ENCODE data around the gene SLC37A4.

DNA sequence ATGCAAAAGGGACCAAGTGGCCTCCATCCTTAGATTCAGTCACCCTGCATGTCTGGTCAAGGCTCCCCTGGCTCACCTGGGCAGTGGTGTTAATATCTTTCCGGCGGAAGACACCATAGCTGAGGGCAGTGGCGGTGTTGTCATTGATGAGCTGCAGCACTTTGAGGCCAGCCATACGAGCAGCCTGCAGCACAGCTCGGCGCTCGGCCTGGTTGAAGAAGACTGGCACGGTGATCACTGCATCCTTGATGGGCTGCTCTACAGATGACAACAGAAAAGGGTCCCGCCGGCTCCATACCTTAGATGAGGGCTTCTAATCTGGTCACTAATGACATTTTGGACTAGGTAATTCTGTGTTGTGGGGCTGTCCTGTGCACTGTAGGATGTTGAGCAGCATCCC, 23.7 kb upstream of the SLC37A4 start:
- TF ChIP-seq CTCF (IDR thresholded peaks at IDR 0.05) (no peak), POLR2A (IDR thresholded peaks at IDR 0.05) (no peak)

Measured in thyroid gland (tissue), 4 donors.